Measurements from ENCODE around the gene OR9Q1.

Gene OR9Q1

GRCh38 chr11:58135171-58135570, 111.5 kb downstream of the OR9Q1 start:
- H4K12ac ChIP-seq (ENCODE audit: low read depth, low read length): no peak overlapping the region
- no peak overlapping the region for H3K4me3 ChIP-seq (ENCODE audit: low read depth, low read length)
- WGBS (ENCODE audit: extremely low coverage, insufficient coverage, insufficient read length): no CpG with 5 or more reads among the region's 1 CpG
- H2AFZ ChIP-seq (ENCODE audit: insufficient read depth, low read length, poor library complexity): no peak overlapping the region
- no peak overlapping the region for H4K91ac ChIP-seq (ENCODE audit: low read depth, low read length)
- H2AK5ac ChIP-seq (ENCODE audit: low read length): no peak overlapping the region
- no peaks in the 10 kb centered on the region for H3K79me1 ChIP-seq (ENCODE audit: low read length)
- no peaks in the 10 kb centered on the region for H3K27me3 ChIP-seq (ENCODE audit: insufficient read depth, low read length)
- H3K18ac ChIP-seq (ENCODE audit: low read length): no peak overlapping the region
- no peaks in the 10 kb centered on the region for H3K36me3 ChIP-seq (ENCODE audit: control insufficient read depth in 1 of 2, insufficient read depth in 2 of 2, low read length in 2 of 2)
- H3K23ac ChIP-seq (ENCODE audit: low read length): no peak overlapping the region
- no peak overlapping the region for H3K27ac ChIP-seq (ENCODE audit: low read depth, low read length)
- no peak overlapping the region for H3K9ac ChIP-seq (ENCODE audit: low read length)
- H3K14ac ChIP-seq (ENCODE audit: low read length): no peak overlapping the region
- no peaks in the 10 kb centered on the region for H3K79me2 ChIP-seq (ENCODE audit: control insufficient read depth, insufficient read depth, low read length, poor library complexity)
- no peak overlapping the region for H3K4me2 ChIP-seq (ENCODE audit: low read length)
- H3K9me3 ChIP-seq (ENCODE audit: insufficient read depth, low read depth, low read length): no peaks in the 10 kb centered on the region
- no peak overlapping the region for H3K4ac ChIP-seq (ENCODE audit: low read depth, low read length)
- H2BK5ac ChIP-seq (ENCODE audit: low read depth, low read length, poor library complexity): no peak overlapping the region
- H3K4me1 ChIP-seq (ENCODE audit: control insufficient read depth in 1 of 2, insufficient read depth in 2 of 2, low read length in 2 of 2): no peaks in the 10 kb centered on the region
- no peak overlapping the region for H2BK12ac ChIP-seq (ENCODE audit: low read length)
- DNase-seq: no peak
- H2BK120ac ChIP-seq (ENCODE audit: insufficient read depth, low read length, poor library complexity): no peak overlapping the region
- no peak overlapping the region for H4K8ac ChIP-seq (ENCODE audit: low read depth, low read length)

- H3K27ac ChIP-seq (ENCODE audit: low read depth, low read length): no peak overlapping the region
- no peak overlapping the region for H3K4me2 ChIP-seq (ENCODE audit: low read length)
- H3K36me3 ChIP-seq (ENCODE audit: control insufficient read depth in 1 of 2, insufficient read depth in 2 of 2, low read length in 2 of 2): no peaks in the 10 kb centered on the region
- H3K4ac ChIP-seq (ENCODE audit: low read depth, low read length): no peak overlapping the region
- H2BK5ac ChIP-seq (ENCODE audit: low read depth, low read length, poor library complexity): no peak overlapping the region
- no peaks in the 10 kb centered on the region for H3K79me2 ChIP-seq (ENCODE audit: control insufficient read depth, insufficient read depth, low read length, poor library complexity)
- H2BK120ac ChIP-seq (ENCODE audit: insufficient read depth, low read length, poor library complexity): no peak overlapping the region
- H4K12ac ChIP-seq (ENCODE audit: low read depth, low read length): no peak overlapping the region
- no CpG with 5 or more reads among the region's 1 CpG for WGBS (ENCODE audit: extremely low coverage, insufficient coverage, insufficient read length)
- no peaks in the 10 kb centered on the region for H3K4me1 ChIP-seq (ENCODE audit: control insufficient read depth in 1 of 2, insufficient read depth in 2 of 2, low read length in 2 of 2)
- no peak overlapping the region for H2BK12ac ChIP-seq (ENCODE audit: low read length)
- H3K9ac ChIP-seq (ENCODE audit: low read length): no peak overlapping the region
- no peak overlapping the region for H2AK5ac ChIP-seq (ENCODE audit: low read length)
- H3K18ac ChIP-seq (ENCODE audit: low read length): no peak overlapping the region
- H4K8ac ChIP-seq (ENCODE audit: low read depth, low read length): no peak overlapping the region
- H3K23ac ChIP-seq (ENCODE audit: low read length): no peak overlapping the region
- no peaks in the 10 kb centered on the region for H3K27me3 ChIP-seq (ENCODE audit: insufficient read depth, low read length)
- H3K4me3 ChIP-seq (ENCODE audit: low read depth, low read length): no peak overlapping the region
- no peaks in the 10 kb centered on the region for H3K9me3 ChIP-seq (ENCODE audit: insufficient read depth, low read depth, low read length)
- no peak for DNase-seq
- H3K14ac ChIP-seq (ENCODE audit: low read length): no peak overlapping the region
- no peaks in the 10 kb centered on the region for H3K79me1 ChIP-seq (ENCODE audit: low read length)
- H4K91ac ChIP-seq (ENCODE audit: low read depth, low read length): no peak overlapping the region
- no peak overlapping the region for H2AFZ ChIP-seq (ENCODE audit: insufficient read depth, low read length, poor library complexity)
These were observed 119.1 kb downstream of the OR9Q1 start for GRCh38 chr11:58142761-58143160.

- no peak for DNase-seq
- Histone ChIP-seq H3K18ac (ENCODE audit: low read length) (no peak overlapping the region), H3K4me3 (ENCODE audit: low read depth, low read length) (no peak overlapping the region), H3K79me1 (ENCODE audit: low read length) (no peaks in the 10 kb centered on the region), H3K36me3 (ENCODE audit: control insufficient read depth in 1 of 2, insufficient read depth in 2 of 2, low read length in 2 of 2) (no peaks in the 10 kb centered on the region), H3K23ac (ENCODE audit: low read length) (no peak overlapping the region), H3K27me3 (ENCODE audit: insufficient read depth, low read length) (no peaks in the 10 kb centered on the region), H3K9ac (ENCODE audit: low read length) (no peak overlapping the region), H4K8ac (ENCODE audit: low read depth, low read length) (no peak overlapping the region), H2AK5ac (ENCODE audit: low read length) (no peak overlapping the region), H3K4me1 (ENCODE audit: control insufficient read depth in 1 of 2, insufficient read depth in 2 of 2, low read length in 2 of 2) (no peaks in the 10 kb centered on the region), H2BK5ac (ENCODE audit: low read depth, low read length, poor library complexity) (no peak overlapping the region), H2BK12ac (ENCODE audit: low read length) (no peak overlapping the region), H3K14ac (ENCODE audit: low read length) (no peak overlapping the region), H3K79me2 (ENCODE audit: control insufficient read depth, insufficient read depth, low read length, poor library complexity) (no peaks in the 10 kb centered on the region), H3K4ac (ENCODE audit: low read depth, low read length) (no peak overlapping the region), H4K91ac (ENCODE audit: low read depth, low read length) (no peak overlapping the region), H2BK120ac (ENCODE audit: insufficient read depth, low read length, poor library complexity) (no peak overlapping the region), H3K4me2 (ENCODE audit: low read length) (no peak overlapping the region), H3K27ac (ENCODE audit: low read depth, low read length) (no peak overlapping the region), H4K12ac (ENCODE audit: low read depth, low read length) (no peak overlapping the region), H3K9me3 (ENCODE audit: insufficient read depth, low read depth, low read length) (no peaks in the 10 kb centered on the region), H2AFZ (ENCODE audit: insufficient read depth, low read length, poor library complexity) (no peak overlapping the region)
- no CpG with 5 or more reads among the region's 3 CpGs for WGBS (ENCODE audit: extremely low coverage, insufficient coverage, insufficient read length)
These were observed 129.1 kb downstream of the OR9Q1 start for GRCh38 chr11:58152781-58153180.

GRCh38 chr11:58164389-58164788, 140.7 kb downstream of the OR9Q1 start:
- no peaks in the 10 kb centered on the region for H3K79me2 ChIP-seq (ENCODE audit: control insufficient read depth, insufficient read depth, low read length, poor library complexity)
- H3K27me3 ChIP-seq (ENCODE audit: insufficient read depth, low read length): no peaks in the 10 kb centered on the region
- H3K9ac ChIP-seq (ENCODE audit: low read length): no peak overlapping the region
- H3K9me3 ChIP-seq (ENCODE audit: insufficient read depth, low read depth, low read length): no peaks in the 10 kb centered on the region
- WGBS (ENCODE audit: extremely low coverage, insufficient coverage, insufficient read length): no CpG with 5 or more reads among the region's 4 CpGs
- H3K23ac ChIP-seq (ENCODE audit: low read length): no peak overlapping the region
- H3K4me2 ChIP-seq (ENCODE audit: low read length): no peak overlapping the region
- no peak overlapping the region for H4K12ac ChIP-seq (ENCODE audit: low read depth, low read length)
- no peak overlapping the region for H2AFZ ChIP-seq (ENCODE audit: insufficient read depth, low read length, poor library complexity)
- H2BK5ac ChIP-seq (ENCODE audit: low read depth, low read length, poor library complexity): no peak overlapping the region
- no peak overlapping the region for H3K4ac ChIP-seq (ENCODE audit: low read depth, low read length)
- H3K36me3 ChIP-seq (ENCODE audit: control insufficient read depth in 1 of 2, insufficient read depth in 2 of 2, low read length in 2 of 2): no peaks in the 10 kb centered on the region
- H3K4me1 ChIP-seq (ENCODE audit: control insufficient read depth in 1 of 2, insufficient read depth in 2 of 2, low read length in 2 of 2): no peaks in the 10 kb centered on the region
- no peak overlapping the region for H3K14ac ChIP-seq (ENCODE audit: low read length)
- no peak overlapping the region for H2BK12ac ChIP-seq (ENCODE audit: low read length)
- H4K91ac ChIP-seq (ENCODE audit: low read depth, low read length): no peak overlapping the region
- no peak overlapping the region for H4K8ac ChIP-seq (ENCODE audit: low read depth, low read length)
- no peak overlapping the region for H2BK120ac ChIP-seq (ENCODE audit: insufficient read depth, low read length, poor library complexity)
- H3K18ac ChIP-seq (ENCODE audit: low read length): no peak overlapping the region
- no peak overlapping the region for H3K4me3 ChIP-seq (ENCODE audit: low read depth, low read length)
- no peak for DNase-seq
- no peaks in the 10 kb centered on the region for H3K79me1 ChIP-seq (ENCODE audit: low read length)
- H3K27ac ChIP-seq (ENCODE audit: low read depth, low read length): no peak overlapping the region
- no peak overlapping the region for H2AK5ac ChIP-seq (ENCODE audit: low read length)

Data from trophoblast cell (in vitro differentiated cells and primary cell).